Small intestine (tissue), 7 donors: ENCODE measurements around the gene CST9. TPM values are rescaled to one million over a fixed set of nuclear protein-coding genes. Genes with fewer than 3 reads are reported as not detected.

Experiments used
- DNase-seq, 2 donors: peaks; one replicate each; pipeline versions ENCODE4 v3.0.0 to v3.0.0-alpha.2; 2013
- FAIRE-seq: peaks from 2 replicates; lab custom pipeline; 2012; peaks lifted over from hg19 to GRCh38; lab: Jason Lieb, UNC
- H3K27ac ChIP-seq, 3 donors: one replicate each; pipeline ENCODE4 v1.5.1; 2013; ENCODE audit warnings: low read length in 2 of 3, mild to moderate bottlenecking in 2 of 3, control low read depth in 1 of 3, inconsistent platforms in 1 of 3, low read depth in 1 of 3, moderate library complexity in 1 of 3
- H3K27me3 ChIP-seq, 3 donors: one replicate each; pipeline ENCODE4 v1.6.1; 2013; ENCODE audit warnings: low read length in 3 of 3, inconsistent platforms in 1 of 3; ENCODE audit not compliant: control insufficient read depth in 3 of 3, insufficient read depth in 3 of 3
- H3K36me3 ChIP-seq, 3 donors: one replicate each; pipeline ENCODE4 v1.6.1; 2013; ENCODE audit warnings: low read length in 3 of 3, inconsistent platforms in 1 of 3, low read depth in 1 of 3, mild to moderate bottlenecking in 1 of 3, moderate library complexity in 1 of 3; ENCODE audit not compliant: control insufficient read depth in 3 of 3, insufficient read depth in 2 of 3
- H3K4me1 ChIP-seq, 3 donors: one replicate each; pipeline ENCODE4 v1.6.1; 2013; ENCODE audit warnings: low read length in 2 of 3, inconsistent platforms in 1 of 3, low read depth in 1 of 3, mild to moderate bottlenecking in 1 of 3, moderate library complexity in 1 of 3; ENCODE audit not compliant: control insufficient read depth in 3 of 3, insufficient read depth in 2 of 3
- H3K4me3 ChIP-seq, 3 donors: one replicate each; pipeline ENCODE4 v1.5.1; 2013; ENCODE audit warnings: low read length in 3 of 3, control low read depth in 1 of 3, inconsistent platforms in 1 of 3, low read depth in 1 of 3, mild to moderate bottlenecking in 1 of 3, moderate library complexity in 1 of 3
- H3K9me3 ChIP-seq, 2 donors: one replicate each; pipeline ENCODE4 v1.6.1; 2013; ENCODE audit warnings: low read depth in 1 of 2, low read length in 1 of 2; ENCODE audit not compliant: control insufficient read depth in 2 of 2, insufficient read depth in 1 of 2
- WGBS, 3 donors: extraction: QIAGEN DNeasy Blood & Tissue Kit; methylation state at CpG; one replicate each; pipeline ENCODE4 v1.1.7; 2013; 5-methylcytosine and 5-hydroxymethylcytosine counted together
- polyA plus RNA-seq, 4 donors: library from polyadenylated mRNA; stranded (reverse) in 3 of 4; unstranded in 1 of 4; fragments of 200-250 nt in 3 of 4; fragments of 120-200 nt in 1 of 4; gene quantifications; one replicate each; pipeline versions ENCODE4 v1.2.1 to v1.2.3, GENCODE V29; 2013
- donor health status: healthy with polysubstance abuse.
- donor health status: control.
- donor health status: control.
- donor health status: Bipolar disorder and iron deficiency.
- donor health status: healthy.

CST9 gene
- polyA plus RNA-seq, 4 donors, result not detected

DNA sequence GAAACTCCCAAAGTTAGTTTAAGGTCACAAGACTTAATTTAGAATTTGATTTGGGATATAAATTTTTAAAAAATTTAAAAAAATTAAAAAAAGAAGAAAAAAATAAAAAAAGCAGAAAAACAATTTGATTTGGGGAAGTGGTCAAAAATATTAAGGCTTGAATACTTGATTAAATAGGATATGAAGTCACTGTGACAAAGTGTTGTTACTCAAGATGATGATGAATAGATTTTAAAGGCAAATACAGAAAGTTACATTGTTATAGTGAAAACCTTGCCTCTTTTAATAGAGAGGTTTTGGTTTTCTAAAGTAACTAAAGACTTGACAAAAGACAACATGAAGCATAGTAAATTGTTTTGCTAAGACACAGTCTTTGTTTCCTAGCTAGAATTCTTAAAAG, 7.2 kb downstream of the CST9 start:
- no peaks in the 10 kb centered on the region for H3K27me3 ChIP-seq
- no peak overlapping the region for H3K4me3 ChIP-seq
- H3K4me1 ChIP-seq, result no peaks in the 10 kb centered on the region
- H3K36me3 ChIP-seq, result no peaks in the 10 kb centered on the region
- no peaks in the 10 kb centered on the region for H3K9me3 ChIP-seq
- DNase-seq (no peak), FAIRE-seq (peak; percentile 62)
- no peak overlapping the region for H3K27ac ChIP-seq

DNA sequence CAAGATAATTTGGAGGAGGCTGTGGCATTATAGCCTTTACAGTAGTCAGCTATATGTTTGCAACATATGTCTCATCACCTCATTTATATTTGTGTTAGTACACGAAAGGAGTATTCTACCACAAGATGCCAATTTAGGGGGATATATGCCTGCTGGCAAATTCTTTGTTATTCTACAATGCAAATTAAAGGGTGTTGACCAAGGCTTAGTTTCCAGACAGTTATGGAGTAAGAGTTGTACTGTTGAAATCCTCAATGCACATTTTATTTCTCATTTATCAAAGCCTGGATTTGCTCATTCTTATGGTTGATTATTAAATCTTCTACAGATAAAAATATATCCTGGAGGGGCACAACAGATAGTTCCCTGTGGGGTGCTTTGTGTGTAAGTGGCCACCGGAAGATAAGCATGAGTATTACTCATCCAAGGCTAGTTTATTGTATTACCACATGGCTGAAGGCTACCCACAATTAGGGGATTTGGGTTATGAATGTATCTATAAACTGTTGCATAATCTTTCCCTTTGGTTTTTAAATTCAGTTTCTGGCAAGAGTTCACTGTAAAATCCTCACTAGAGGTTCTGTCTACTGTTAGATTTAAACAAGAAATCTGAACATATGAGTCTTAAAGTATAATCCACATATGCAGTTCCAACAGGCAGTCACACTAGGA, 9.0 kb downstream of the CST9 start:
- WGBS, 3 donors, result 46 to 58% (median 48%) methylated on average over 2 of the region's 2 CpGs
- no peak overlapping the region for H3K27ac ChIP-seq
- no peak for FAIRE-seq

DNA sequence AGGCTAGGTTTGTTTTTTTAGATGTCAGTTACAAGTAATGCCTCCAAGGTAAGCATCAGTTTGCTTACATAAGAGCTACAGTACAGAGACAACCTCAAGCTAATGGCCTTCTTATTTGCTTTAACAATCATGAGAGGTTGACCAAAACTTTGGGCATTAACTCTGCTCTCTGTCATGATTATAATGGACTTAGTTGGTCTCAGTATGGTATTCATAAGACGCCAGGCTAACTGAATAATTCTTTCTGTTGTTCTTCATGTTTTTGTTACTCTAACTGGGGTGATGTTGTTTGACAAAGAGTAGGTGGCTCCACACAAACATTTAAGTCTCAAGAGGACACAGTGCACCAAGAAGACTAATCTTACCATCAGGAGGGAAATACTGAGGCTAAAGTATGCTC, 9.8 kb downstream of the CST9 start:
- Histone ChIP-seq H3K4me3 (no peak overlapping the region), H3K4me1 (no peaks in the 10 kb centered on the region), H3K27ac (no peak overlapping the region), H3K9me3 (no peaks in the 10 kb centered on the region), H3K36me3 (no peaks in the 10 kb centered on the region), H3K27me3 (no peaks in the 10 kb centered on the region)
- FAIRE-seq (no peak), DNase-seq (no peak)
- 75 to 88% (median 81%) methylated on average over 1 of the region's 1 CpG for WGBS, 3 donors

More for the DNA sequence above, 9.0 kb downstream of the CST9 start:
- H3K4me1 ChIP-seq, result no peaks in the 10 kb centered on the region
- no peak overlapping the region for H3K4me3 ChIP-seq
- no peaks in the 10 kb centered on the region for H3K36me3 ChIP-seq
- no peaks in the 10 kb centered on the region for H3K27me3 ChIP-seq
- no peak for DNase-seq
- no peaks in the 10 kb centered on the region for H3K9me3 ChIP-seq

DNA sequence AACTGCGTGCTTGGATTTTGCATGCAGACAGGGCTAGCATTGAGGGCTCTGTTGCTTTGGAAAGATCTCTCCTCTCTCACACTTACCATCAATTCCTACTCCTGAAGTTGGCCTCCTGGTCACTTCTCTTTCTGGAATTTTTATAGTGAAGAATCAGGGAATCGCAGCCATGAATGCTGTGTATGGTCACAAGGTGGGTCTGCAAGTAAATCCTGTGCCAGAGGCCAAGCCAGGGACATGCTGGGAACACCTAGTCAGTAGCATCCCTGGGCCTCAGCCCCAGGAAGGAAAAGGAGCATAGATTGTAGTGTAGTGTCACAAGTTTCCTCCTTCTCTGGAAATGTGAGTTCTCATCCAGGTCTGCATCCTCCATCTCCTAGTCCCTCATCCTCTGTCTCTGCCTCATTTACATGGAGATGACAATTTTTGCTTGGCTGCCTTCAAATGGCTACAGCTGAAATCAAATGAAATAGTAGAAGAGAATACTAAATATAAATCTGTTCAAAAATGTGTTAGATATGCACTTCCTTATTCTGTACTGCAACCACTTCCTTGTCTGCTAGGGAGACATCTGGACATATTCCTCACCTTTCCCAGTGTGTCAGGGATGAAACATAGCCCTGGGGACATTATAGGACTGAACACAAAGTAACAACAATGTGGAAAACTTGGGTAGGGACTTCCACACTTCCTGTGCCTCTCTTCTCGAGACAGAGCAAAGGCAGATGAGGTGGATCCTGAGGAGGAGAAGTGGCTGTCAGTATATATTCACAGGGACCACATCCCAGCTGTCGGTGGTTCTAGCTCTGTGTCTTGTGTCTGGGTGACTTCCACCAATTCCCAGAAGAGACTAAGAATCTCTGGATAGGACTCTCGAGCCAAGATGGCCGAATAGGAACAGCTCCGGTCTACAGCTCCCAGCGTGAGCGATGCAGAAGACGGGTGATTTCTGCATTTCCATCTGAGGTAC, 17.0 kb downstream of the CST9 start:
- no peak overlapping the region for H3K4me3 ChIP-seq
- no peak for DNase-seq

DNA sequence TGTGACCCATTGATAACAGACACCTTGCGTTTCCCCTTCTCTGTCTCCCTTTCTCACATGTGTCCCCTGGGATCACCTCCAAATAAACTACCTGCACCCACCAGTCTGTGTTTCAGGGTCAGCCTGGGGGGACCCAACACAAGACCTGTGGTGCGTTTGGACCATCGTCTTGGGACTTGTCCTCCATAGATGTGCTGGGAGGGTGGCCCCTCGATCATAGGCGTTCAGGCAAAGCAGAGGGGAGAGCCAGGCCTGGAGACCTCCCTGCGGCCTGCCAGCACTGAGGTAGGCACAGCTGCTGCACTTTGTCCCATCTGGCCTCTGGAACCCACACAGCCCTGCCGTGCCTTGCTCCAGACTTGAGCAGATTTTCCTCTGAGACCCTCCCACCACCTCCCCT, 18.1 kb downstream of the CST9 start:
- DNase-seq, result no peak
- Histone ChIP-seq H3K4me1 (peaks cover 0 to 25% (median 0%) of the 10 kb centered on the region in 3 donors), H3K36me3 (no peaks in the 10 kb centered on the region), H3K27me3 (no peaks in the 10 kb centered on the region), H3K27ac (no peak overlapping the region), H3K4me3 (no peak overlapping the region), H3K9me3 (no peaks in the 10 kb centered on the region)
- FAIRE-seq, result no peak
- 75 to 86% (median 85%) methylated on average over 7 of the region's 7 CpGs for WGBS, 3 donors

More for the DNA sequence above, 17.0 kb downstream of the CST9 start:
- Histone ChIP-seq H3K36me3 (no peaks in the 10 kb centered on the region), H3K9me3 (no peaks in the 10 kb centered on the region), H3K4me1 (peaks cover 0 to 25% (median 0%) of the 10 kb centered on the region in 3 donors), H3K27me3 (no peaks in the 10 kb centered on the region), H3K27ac (no peak overlapping the region)
- WGBS, 3 donors, result 73 to 87% (median 86%) methylated on average over 7 to 10 of the region's 10 CpGs
- no peak for FAIRE-seq

DNA sequence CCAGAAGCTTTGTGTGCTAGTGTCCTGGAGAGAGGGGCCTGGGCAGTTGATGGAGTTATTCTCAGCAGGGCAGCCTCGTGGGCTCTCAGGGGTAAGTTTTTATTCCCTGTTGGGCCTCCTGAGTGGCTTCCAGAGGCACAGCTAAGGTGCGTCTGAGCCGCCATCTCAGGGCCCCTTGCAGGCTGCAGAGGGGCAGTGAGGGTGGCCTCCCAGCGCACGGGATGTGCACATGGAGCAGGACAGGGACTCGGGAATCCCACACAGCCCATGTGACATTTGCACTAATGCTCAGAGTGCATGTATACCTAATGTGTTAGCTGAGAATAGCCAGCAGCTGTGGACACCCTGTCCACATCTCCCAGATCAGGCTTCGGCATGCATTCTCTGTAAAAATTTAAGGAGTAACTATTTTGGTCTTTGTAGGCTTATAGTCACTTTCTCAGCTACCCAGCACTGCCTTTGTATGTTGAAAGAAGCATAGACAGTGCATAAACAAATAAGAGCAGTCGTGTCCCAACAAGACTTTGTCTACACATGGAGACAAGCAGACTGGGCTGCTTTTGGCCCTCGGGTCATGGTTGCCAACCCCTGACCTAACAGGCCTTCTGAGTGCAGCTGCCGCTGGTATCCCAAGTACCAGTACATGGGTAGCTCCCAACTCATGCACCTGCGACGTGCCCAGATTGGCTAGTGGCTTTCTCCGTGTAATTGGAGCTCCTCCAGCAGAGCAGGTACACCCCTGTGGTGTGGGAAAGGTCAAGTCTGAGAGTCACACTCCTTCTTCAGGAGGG, 18.8 kb downstream of the CST9 start:
- Histone ChIP-seq H3K27ac (peak overlapping the region in 1 of 3 donors; percentile 45), H3K36me3 (no peaks in the 10 kb centered on the region), H3K4me3 (no peak overlapping the region), H3K27me3 (no peaks in the 10 kb centered on the region), H3K9me3 (no peaks in the 10 kb centered on the region), H3K4me1 (peaks cover 0 to 25% (median 0%) of the 10 kb centered on the region in 3 donors)
- DNase-seq (no peak), FAIRE-seq (no peak)
- WGBS, 3 donors, result 73 to 78% (median 77%) methylated on average over 13 of the region's 13 CpGs

DNA sequence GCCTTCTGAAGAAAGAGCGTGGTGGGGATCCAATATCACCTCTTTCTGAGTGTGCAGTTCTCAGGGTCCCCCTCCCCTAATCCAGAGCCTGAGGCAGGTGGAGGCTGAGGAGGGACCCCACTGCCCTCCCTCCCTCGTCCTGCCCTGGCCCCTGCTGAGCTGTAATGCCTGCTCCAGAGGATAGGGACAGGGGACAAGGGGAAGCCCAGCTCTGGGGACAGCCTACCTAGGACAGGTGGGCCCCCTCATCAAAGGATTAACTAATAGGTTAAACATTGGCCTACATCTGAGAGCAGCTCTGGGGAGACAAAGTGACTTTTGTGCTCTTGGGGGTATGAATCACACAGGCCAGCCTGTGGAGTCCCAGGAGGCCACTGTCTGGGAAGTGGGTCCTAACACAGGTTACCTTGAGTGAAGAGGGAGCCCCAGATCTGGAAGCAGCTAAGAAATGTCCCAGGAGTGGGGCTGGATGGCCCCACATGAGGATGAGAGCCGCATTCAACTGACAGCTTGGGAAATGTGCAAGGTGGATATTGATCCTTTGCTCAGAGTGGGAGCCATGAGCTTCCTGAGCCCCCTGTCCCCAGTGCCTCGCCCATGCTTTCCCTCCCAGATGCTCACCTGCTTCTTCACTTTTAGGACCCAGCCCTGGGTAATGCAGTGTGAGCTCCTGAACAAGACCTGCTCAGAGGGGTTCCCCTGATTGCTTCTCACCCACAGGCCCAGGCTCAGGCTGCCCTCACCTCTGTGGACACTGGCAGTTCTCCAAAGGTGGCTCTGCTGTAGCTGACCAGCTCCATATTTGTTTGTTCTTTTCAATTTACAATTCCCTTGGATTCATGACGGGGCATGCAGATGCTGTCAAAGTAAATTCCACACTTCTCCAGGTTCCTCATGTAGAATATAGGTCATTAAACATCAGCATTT, 19.6 kb downstream of the CST9 start:
- WGBS, 3 donors, result 52 to 73% (median 57%) methylated on average over 5 of the region's 5 CpGs
- no peak for FAIRE-seq

More for the DNA sequence above, 19.6 kb downstream of the CST9 start:
- Histone ChIP-seq H3K27ac (peak overlapping the region in 1 of 3 donors; percentile 45), H3K4me3 (no peak overlapping the region), H3K27me3 (no peaks in the 10 kb centered on the region), H3K9me3 (no peaks in the 10 kb centered on the region), H3K36me3 (no peaks in the 10 kb centered on the region), H3K4me1 (peaks cover 0 to 25% (median 0%) of the 10 kb centered on the region in 3 donors)
- DNase-seq, result peak in 1 of 2 donors; percentile 66
